Measurements from ENCODE around the gene DNAI4.

DNA sequence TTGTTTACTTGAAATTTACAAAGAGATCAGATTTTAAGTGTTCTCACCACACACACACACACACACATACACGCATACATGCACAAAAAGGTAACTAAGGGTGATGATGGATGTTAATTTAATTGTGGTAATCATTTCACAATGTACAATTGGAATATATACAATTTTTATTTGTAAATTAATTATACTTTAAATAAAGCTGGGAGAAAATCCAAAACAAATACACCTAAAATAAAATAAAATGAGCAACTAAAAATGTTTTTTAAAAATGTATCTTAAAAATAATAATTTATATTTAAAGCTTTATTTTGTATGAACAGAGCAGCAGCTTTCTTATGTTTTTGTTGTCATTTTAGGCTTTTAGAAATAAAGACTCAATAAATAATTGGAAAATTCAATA lies 115.4 kb downstream of the DNAI4 start:
- TF ChIP-seq USF1 (CRISPR knock-in tag; IDR thresholded peaks at IDR 0.05), result no peak
- TF ChIP-seq ZHX1 (conservative IDR thresholded peaks at IDR 0.05; ENCODE audit: low read length), result no peak
- TF ChIP-seq GABPA (tag; conservative IDR thresholded peaks at IDR 0.05; ENCODE audit: low read depth), result no peak
- TF ChIP-seq, protein P1, sequence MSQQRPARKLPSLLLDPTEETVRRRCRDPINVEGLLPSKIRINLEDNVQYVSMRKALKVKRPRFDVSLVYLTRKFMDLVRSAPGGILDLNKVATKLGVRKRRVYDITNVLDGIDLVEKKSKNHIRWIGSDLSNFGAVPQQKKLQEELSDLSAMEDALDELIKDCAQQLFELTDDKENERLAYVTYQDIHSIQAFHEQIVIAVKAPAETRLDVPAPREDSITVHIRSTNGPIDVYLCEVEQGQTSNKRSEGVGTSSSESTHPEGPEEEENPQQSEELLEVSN (IDR thresholded peaks at IDR 0.05; ENCODE audit: borderline replicate concordance in 1 of 2, extremely low read depth in 1 of 2, insufficient read depth in 1 of 2, insufficient read length in 1 of 2, low read depth in 1 of 2, low read length in 1 of 2, poor library complexity in 1 of 2, severe bottlenecking in 1 of 2), result no peak
- TF ChIP-seq ARID2 (IDR thresholded peaks at IDR 0.05), result no peak
- TF ChIP-seq NCOA1 (IDR thresholded peaks at IDR 0.05; ENCODE audit: low read depth), result no peak
- TF ChIP-seq JUND (IDR thresholded peaks at IDR 0.05; ENCODE audit: borderline replicate concordance, low read depth, low read length), result no peak
- TF ChIP-seq JUND (tag; IDR thresholded peaks at IDR 0.05; ENCODE audit: borderline replicate concordance, low read depth, low read length), result no peak
- TF ChIP-seq RAD21 (CRISPR knock-in tag; conservative IDR thresholded peaks at IDR 0.05 in 1 of 2, IDR thresholded peaks at IDR 0.05 in 1 of 2), result no peak
- TF ChIP-seq POLR2A (conservative IDR thresholded peaks at IDR 0.05), result no peak
- no peak for TF ChIP-seq SOX6 (IDR thresholded peaks at IDR 0.05)
- TF ChIP-seq, protein P2, sequence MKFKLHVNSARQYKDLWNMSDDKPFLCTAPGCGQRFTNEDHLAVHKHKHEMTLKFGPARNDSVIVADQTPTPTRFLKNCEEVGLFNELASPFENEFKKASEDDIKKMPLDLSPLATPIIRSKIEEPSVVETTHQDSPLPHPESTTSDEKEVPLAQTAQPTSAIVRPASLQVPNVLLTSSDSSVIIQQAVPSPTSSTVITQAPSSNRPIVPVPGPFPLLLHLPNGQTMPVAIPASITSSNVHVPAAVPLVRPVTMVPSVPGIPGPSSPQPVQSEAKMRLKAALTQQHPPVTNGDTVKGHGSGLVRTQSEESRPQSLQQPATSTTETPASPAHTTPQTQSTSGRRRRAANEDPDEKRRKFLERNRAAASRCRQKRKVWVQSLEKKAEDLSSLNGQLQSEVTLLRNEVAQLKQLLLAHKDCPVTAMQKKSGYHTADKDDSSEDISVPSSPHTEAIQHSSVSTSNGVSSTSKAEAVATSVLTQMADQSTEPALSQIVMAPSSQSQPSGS (CRISPR knock-in tag; IDR thresholded peaks at IDR 0.05), result no peak
- no peak for TF ChIP-seq EZH2 (IDR thresholded peaks at IDR 0.05; ENCODE audit: borderline replicate concordance, low read depth, low read length)
